DMS79 treated with DMSO at 0.1 percent for 48 hours (cell line): ENCODE measurements around the gene MYMK.

ENCODE experiments used
- DNase-seq: peaks from one replicate; lab custom pipeline; 2025; lab: John Stamatoyannopoulos, UW

Gene MYMK

DNA sequence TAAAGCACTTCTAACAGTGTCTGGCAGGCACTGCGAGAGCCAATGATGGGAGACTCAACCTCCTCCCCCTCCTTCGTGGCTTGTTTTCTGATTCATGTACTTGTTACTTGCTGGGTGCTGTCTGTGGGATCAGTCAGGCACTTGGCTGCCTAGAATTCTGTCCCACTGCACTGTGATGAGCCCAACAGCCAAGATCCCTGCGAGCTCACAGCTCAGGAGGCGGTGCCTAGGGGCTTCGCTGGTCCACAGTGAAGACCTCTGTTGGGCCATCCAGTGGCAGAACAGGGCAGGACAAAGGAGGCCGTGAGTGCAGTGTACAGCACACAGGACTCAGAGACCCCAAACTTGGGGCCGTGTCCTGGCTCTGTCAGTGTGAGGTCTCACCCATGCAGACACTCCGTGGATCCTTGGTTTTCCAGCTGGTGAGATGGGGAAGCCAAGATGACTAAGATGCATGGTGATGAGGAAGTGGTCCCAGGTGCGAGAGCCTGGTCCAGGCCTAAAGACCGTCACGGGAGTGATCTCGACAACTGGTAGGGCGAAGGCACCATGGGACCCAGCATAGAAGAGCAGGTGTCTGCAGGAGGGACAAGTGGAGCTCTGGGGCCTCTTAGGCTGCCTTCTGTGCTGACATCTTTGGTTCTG, 19.5 kb downstream of the MYMK start:
- DNase-seq: no peak

DNA sequence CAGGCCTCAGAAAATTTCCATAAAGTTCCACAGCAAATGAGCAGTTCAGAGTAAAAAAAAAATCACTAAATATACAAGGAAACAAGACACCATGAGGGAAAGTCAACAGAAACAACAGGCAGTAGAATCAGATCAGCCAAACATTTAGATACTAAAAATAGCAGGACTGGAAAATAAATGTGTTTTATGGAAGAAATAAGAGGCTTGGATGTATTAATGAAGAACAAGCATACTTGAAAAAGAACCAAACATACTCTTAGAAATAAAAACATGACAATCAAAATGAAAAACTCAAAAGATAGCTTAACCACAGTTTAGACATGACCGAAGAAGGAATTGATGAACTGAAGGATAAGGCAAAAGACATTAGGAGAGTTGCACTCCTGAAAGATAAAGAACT, 22.6 kb downstream of the MYMK start:
- DNase-seq: no peak

DNA sequence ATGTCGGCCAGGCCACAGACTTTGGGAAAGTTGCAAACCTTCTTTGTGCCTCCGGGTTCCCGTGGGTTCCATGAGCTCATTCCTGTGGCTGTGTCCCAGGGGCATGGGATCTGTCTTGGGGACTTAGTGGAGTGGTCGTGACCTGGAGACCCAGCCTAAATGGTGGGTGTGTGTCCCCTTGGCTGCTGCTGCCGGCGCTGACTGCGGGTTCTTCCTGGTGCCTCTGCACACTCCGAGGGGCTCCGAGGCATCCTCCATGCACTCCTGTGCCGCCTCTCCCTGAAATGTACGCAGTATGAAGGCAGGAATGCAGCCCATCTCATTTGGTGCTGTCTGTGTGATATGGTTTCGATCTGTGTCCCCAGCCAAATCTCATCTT, 24.9 kb downstream of the MYMK start:
- no peak for DNase-seq

DNA sequence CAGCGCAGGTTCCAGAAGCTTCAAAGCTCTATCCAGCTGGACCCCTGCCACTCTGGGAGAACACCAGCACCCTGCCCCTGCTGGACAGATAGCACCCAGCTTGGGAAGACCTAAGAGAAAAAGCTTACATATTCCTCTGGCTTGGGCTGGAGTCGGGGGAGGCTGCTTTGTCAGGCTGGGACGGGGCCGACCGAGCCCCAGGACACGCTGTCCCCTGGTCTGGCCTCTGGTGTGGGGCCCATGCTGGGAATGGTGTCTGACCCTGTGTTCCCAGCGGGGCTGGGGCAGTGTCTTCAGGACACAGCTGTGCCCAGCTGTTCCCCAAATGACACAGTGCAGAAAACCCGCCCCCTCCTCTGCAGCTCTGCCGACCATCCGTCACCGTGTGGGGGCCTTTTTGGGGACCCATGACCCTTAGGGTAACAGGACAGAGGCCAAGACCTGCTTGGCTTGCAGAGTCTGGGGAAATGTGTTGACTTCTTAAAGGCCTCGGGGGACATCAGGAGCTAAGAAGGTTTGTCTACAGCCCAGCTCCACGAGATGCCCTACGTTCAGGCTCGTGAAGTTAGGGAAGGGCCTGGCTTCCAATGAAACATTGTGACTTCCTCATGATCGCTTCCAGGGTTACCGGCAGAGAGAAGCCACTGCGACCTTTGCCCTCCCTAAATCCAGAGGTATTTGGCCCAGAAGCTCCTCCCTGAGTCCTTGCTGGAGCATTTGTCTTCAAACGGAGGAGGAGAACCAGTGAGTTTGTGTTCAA, 25.4 kb downstream of the MYMK start:
- DNase-seq: no peak

DNA sequence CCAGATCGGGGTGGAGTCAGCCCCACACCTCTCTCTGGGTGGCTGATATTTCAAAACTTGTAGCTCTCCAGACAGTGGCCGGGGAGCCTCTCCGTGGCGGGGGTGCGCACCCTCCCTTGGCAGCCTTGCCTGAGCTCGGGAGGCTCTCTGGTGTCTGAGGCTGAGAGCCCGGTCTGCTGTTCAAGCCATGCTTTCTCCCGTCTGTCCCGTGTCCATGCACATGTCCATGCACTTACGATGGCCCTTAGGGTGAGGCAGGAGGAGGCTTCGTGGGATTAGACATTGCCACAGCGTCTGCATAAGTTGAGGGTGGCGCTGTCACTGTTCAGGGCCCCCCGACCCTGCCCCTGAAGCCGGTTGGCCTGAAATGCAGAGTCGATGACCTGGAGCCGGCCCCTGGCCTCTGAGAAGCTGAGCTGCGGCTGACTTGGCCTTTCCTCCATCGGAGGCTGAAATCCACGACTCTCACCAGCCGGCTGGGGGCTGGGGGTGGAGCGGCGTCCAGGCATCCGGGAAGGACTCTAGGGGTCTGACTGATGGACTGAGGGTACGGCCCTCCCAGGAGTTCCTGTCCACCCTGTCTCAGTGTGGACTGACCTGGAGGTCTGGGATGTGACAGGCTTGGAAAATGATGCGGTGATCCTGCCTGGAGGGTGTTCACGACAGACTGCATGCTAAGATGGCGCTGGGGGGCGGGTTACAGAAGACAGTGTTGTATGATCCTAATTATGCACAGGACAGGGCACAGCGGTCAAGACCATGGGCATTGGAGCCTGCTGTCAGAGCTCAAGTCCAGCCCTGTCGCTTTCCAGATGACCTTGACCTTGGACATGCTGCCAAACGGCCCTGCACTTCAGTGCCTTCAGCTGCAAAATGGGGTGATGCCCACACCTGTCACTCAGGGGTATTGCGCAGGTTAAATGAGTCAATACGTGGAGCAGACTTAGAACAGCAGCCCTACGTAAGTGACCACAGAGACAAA, 27.6 kb downstream of the MYMK start:
- no peak for DNase-seq

DNA sequence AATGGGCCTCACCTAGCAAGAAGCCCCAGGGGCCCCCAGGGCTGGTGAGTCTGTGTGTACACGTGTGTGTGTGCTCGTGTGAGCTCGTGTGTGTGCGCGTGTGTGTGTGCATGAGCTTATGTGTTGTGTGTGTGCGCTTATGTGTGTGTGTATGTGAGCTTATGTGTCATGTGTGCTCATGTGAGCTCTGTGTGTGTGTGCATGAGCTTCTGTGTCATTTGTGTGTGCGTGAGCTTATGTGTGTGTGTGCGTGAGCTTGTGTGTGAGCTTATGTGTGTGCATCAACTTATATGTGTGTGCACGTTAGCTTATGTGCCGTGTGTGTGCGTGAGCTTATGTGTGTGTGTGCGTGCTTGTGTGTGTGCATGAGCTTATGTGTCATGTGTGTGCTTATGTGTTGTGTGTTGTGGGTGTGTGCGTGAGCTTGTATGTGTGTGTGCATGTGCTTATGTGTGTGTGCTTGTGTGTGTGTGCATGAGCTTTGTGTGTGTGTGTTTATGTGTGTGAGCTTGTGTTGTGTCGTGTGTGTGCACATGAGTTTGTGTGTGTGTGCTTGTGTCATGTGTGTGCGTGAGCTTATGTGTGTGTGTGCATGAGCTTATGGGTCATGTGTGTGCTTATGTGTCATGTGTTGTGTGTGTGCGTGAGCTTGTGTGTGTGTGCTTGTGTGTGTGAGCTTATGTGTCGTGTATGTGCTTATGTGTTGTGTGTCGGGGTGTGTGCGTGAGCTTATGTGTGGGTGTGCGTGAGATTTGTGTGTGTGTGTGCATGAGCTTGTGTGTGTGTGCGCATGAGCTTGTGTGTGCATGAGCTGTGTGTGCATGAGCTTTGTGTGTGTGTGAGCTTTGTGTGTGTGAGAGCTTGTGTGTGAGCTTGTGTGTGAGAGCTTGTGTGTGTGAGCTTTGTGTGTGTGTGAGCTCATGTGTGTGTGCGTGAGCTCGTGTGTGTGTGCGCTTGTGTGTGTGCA, 29.1 kb downstream of the MYMK start:
- DNase-seq: no peak

DNA sequence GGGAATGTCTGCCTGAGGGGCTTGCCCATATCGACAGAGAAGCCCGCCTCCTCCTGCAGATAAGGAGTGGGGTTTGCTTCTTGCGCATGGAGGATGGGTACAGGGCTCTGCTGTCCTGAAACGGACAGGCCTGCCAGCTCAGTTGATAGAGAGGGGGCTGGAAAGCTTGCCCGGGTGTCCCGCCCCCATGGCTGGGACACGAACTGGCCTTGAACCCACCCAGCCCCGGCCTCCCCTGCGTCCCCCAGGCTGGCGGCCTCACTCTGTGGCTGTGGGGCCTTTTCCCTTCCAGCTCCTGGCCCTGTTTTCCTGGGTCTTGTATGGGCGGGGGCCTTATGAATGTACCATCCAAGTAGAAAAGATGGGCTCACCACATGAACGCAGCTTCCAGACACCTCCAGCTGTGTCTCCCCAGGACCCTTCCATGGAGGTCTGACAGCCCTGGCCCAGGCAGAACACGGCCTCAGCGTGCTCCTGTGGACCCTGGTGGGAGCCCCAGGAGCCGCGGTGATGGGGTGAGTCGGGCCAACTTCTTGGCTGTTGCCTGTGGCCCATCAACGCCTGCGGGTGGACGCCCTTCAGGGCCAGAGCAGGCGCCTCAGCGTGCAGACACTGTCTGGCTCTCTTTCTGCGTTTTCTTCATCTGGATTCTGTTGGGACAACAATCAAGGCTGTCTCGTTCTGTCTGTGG, 30.0 kb downstream of the MYMK start:
- no peak for DNase-seq

DNA sequence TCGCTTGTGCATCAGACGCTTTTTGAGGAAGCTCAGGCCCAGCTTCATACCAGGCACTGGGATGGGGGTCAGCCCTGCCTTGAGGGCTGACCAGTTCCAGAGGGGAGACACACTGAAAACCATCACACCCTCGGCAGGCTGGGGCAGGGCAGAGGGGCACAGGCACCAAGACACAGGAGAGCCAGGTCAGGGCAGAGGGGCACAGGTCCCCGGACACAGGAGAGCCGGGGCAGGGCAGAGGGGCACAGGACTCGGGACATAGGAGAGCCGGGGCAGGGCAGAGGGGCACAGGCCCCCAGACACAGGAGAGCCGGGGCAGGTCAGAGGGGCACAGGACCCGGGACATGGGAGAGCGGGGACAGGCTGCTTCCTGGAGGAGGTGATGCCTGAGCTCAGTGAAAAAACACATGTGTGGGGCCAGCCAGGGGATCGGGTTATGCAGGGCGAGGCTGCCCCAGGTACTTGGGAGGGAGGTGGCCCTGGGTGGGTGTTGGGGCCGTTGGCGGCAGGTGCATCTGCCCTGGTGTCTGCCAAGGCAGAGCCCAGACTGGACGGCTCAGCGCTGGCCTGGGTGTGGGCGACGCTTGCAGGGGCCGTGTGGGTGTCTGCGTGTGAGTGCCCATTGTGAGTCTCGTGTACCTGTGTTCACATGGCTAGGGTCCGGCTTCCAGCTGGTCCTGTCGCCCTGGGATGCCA, 30.8 kb downstream of the MYMK start:
- DNase-seq: no peak

DNA sequence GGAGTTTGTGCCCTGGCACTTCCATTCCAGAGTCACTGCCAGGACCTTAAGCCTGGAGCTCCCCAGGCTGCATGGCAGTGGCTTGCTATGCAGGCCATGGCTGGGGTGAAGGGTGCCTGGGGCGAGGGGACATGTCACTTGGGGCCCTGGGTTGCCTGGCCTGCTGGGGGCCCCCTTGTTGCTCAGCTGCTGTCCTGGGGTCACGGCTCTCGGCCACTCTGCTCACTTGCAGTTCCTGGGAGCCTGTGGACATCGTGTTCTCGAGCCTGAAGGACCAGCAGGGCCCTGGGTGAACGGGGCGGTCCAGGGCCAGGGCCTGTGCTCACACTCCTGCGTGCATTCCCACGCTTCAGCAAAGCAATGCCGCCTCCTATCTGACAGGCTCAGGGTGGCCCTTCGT, 31.3 kb downstream of the MYMK start:
- DNase-seq: no peak

DNA sequence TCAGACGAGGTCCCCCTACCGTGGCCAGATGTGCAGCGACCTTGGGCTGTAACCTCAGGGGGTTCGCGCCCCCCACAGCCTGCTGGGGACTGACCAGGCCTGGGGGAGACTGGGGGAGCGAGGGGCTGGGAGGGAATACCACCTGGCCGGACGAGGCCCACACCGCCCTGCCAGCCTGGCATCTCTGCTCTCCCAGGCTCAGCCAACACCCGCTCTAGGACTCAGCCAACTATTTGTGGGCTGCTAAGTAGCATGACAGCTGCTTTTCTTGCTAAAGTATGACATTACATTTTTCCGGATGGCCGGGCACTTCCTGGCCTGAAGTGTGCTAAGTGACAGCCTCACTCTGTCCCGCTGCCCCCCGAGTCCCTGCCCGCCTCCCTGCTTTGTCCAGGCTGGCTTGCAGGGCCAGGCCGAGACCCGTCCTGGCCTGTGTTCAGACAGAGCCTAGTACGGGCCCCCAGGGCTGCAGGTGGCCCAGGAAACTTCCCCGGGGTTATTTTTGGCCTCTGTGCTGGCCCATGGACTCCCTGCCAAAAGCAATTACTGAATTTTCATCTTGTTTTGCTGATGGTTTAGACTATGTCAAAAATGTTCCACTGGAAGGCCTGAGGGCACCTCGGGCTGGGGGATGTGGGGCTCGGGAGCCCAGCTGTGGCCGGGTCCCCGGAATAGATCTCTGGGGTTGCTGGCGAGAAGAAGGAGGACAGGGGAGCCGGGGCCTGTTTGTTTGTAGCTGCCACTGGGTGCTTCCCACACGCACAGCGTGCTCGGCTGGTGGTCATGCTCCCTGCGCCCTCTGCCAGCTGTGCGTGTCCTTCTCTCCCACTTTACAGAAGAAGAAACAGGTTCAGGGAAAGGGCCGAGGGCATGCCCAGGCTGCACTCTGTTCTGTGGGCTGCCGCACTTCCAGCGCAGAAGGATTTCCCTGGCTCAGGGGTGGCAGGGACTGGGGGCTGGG, 32.4 kb downstream of the MYMK start:
- peak; percentile 56 for DNase-seq

DNA sequence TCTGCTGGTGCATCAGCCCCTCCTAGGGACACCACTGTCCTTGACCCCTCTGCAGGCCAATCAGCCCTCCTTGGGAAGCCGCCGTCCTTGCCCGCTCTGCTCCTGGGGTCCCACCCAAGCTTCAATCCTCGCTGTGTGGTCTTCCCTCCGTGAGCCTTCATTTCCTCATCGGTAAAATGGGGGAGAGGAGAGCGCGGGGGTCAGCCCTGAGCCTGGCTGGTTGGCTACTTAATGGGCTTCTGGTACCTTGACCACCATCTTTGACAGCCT, 33.2 kb downstream of the MYMK start:
- no peak for DNase-seq

DNA sequence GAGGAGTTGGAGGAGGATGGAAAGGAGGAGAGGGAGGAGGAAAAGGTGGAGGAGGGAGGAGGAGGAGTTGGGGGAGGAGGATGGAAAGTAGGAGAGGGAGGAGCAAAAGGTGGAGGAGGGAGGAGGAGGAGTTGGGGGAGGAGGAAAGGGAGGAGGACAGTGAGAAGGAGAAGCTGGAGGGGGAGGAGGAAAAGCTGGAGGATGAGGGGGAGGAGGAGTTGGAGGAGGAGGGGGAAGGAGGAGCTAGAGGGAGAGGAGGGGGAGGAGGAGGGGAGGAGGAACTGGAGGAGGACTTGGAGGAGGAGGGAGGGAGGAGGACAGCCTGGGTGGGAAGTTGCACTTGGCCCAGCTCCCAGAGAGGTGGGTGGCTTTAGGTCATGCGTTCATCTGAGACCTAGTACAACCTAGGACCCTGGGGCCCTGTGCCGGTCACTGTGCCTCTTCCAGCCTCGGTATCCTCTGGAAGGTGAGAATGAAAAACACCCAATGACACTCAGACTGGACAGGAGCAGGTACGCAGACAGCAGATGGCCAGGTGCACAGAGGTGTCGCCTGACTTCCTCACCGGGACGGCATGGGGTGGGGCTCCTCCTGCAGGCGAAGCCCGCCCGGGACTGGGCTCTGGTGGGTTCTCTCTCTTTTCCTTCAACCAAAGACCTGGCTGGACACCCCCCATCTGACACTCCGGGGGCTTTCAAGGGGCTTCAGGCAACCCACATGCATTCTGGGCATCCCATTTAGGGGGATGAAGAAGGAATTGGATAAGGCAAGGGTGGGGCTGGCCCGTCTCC, 33.7 kb downstream of the MYMK start:
- DNase-seq: peak; percentile 28

DNA sequence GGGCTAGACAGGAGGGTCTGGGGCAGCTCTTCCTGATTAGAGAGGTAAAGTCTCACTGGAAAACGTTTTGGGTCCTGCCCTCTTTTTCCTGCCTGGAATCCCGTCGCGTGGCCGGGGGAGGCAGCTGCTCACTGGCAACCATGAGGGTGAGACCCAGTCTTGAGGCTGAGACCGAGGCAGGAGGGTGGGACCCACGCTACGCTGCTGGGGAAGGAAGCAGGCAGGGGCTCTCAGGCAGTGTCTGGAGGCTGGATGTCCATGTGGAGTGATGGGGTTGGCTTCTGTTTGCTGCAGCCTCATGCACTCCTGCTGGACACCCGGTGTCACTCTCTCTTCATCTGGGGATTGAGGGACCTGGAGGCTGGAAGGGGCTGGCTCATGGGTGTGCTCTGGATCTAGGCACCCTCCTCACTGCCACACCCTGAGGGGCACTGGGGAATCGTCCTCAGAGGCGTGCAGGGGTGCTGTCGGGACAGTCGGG, 34.5 kb downstream of the MYMK start:
- DNase-seq: no peak

DNA sequence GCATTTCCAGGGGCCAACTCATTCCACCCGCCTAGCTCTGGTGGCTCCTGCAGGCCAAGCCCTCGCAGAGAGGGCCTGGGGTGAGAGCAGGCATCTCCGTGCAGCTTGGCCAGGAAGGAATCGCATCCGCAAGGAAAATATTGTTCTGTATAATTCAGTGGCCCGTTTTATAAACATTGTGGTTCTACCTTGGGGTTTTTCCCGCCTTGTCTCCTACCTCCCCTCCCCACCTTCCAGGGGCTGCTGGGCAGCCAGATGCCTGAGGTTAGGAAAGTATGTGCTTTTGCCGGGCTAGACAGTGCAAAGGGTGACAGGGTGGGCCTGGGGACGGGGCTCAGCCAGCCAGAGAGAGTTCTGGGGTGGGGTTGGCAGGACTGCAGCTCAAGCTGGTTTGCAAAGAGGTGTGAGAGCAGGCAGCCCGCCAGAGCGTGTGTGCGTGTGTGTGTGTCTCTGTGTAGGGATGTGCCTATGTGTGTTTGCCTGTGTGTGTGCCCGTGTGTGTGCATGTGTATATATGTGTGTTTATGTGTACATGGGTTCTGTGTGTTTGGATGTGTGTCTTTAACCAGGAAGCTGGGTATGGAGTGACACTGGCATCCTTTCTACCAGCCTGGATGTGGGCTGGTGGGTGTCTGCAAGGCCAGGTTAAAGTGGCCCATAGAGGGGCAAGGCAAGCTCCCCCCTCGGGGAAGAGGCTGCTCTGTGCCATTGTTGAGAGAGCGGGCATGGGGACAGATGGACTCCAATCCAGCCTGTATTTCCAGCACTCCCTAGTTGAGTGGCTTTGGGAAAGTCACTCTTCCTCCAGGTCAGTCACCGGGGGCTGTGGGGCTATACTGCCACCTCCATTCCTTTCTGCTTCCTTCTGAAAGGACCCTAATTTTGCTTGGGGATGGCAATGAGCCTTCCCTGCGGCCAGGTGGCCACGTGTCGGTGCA, 35.2 kb downstream of the MYMK start:
- DNase-seq: no peak

DNA sequence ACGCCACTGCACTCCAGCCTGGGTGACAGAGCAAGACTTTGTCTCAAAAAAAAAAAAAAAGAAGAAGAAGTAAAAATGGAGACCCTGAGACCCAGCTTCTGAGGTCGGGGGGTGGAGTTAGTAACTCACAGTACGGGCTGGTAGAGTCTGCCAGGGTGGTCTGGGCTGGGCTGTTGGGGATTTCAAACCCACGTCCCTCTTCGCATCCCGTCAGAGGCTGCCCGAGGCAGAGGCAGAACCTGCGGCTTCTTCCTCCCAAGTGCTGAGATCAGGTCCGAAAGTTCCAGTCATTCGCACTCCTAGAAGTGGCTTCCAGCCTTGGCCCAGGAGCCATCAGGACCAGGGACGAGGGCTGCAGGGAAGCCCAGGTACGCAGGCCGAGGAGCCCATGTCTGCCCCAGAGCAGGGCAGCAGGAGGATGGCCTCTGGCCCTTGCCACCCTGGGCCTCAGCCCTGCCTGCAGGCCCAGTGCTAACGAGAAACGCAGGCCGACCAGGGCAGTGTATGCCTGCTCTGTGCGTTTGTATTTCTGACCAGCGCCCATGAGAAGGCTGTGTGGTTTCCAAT, 36.0 kb downstream of the MYMK start:
- no peak for DNase-seq

DNA sequence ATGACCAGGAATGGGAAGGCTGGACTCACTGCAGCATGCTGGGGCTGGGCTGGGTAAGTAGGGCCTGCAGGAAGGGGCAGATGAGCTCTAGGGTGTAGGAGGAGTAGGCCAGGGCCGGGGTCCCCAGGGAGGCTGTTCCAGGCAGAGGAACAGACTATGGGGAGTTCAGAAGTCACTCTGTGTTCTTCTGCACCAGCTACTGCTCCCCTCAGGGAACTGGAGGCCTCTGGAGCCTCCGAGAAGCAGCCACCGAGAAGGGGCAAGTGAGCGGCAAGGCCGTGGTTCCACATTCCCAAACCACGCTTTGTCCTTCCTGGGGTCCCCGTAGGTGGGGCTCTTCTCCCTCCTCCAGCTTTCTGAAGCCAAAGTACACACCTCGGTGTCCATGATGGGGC, 37.4 kb downstream of the MYMK start:
- no peak for DNase-seq
